Activated CD4-positive, alpha-beta T cell treated with anti-CD3 and anti-CD28 coated beads, Interleukin-2, amount 50 U/mL, for 24 hours (primary cell): ENCODE results near the gene KIR3DL1.
"Not testable (repeated sequence)": the region's sequence is repeated elsewhere in the genome, so short reads cannot be mapped to it uniquely, and the experiment has no call there.

ENCODE experiments used
- DNase-seq, 2 donors: peaks; one replicate each; pipeline ENCODE4 v3.0.0-alpha.2; 2020; ENCODE audit warnings: low read depth in 1 of 2, low spot score in 1 of 2

Gene KIR3DL1

GRCh38 chr19:54816251-54816650 is at the start of gene KIR3DL1:
Gene KIR3DL1, plus strand, starts transcription at chr19:54816468.
- not testable (repeated sequence) for DNase-seq

GRCh38 chr19:54769646-54770045 is 46.6 kb upstream of the KIR3DL1 start, which contains the start of gene KIR2DL1:
Gene KIR2DL1, plus strand, starts transcription at chr19:54769793. Its CDS starts 58 bp downstream, at chr19:54769851.
- DNase-seq, result not testable (repeated sequence)

GRCh38 chr19:54770511-54770910 is 45.8 kb upstream of the KIR3DL1 start:
- DNase-seq, result not testable (repeated sequence)

GRCh38 chr19:54771018-54771960 is 45.0 kb upstream of the KIR3DL1 start:
- not testable (repeated sequence) for DNase-seq

- not testable (repeated sequence) for DNase-seq
These were observed 43.6 kb upstream of the KIR3DL1 start for GRCh38 chr19:54772666-54773065.

- not testable (repeated sequence) for DNase-seq
These were observed 41.0 kb upstream of the KIR3DL1 start for GRCh38 chr19:54775095-54775815.

GRCh38 chr19:54775830-54776229 is 40.4 kb upstream of the KIR3DL1 start:
- not testable (repeated sequence) for DNase-seq

GRCh38 chr19:54777851-54778250 is 38.4 kb upstream of the KIR3DL1 start:
- DNase-seq, result not testable (repeated sequence)

- not testable (repeated sequence) for DNase-seq
These were observed 37.4 kb upstream of the KIR3DL1 start for GRCh38 chr19:54778896-54779295.

GRCh38 chr19:54782916-54783315 is 33.4 kb upstream of the KIR3DL1 start:
- DNase-seq, result not testable (repeated sequence)

- not testable (repeated sequence) for DNase-seq
These were observed 30.1 kb upstream of the KIR3DL1 start for GRCh38 chr19:54786091-54786723.

- not testable (repeated sequence) for DNase-seq
These were observed 28.1 kb upstream of the KIR3DL1 start for GRCh38 chr19:54788154-54788553.

- no peak for DNase-seq
These were observed 25.6 kb upstream of the KIR3DL1 start for GRCh38 chr19:54790711-54791110.

GRCh38 chr19:54791476-54791875 is 24.8 kb upstream of the KIR3DL1 start:
- DNase-seq, result no peak

- DNase-seq, result no peak
These were observed 23.5 kb upstream of the KIR3DL1 start for GRCh38 chr19:54792814-54793213.

GRCh38 chr19:54795758-54796157 is 20.5 kb upstream of the KIR3DL1 start:
- DNase-seq, result no peak

- DNase-seq, result no peak
These were observed 12.9 kb upstream of the KIR3DL1 start, which contains the start of gene KIR2DL4 for GRCh38 chr19:54803410-54803809. Gene KIR2DL4, plus strand, starts transcription at chr19:54803610. Its CDS starts 42 bp downstream, at chr19:54803652.

- DNase-seq, result no peak
These were observed 12.2 kb upstream of the KIR3DL1 start for GRCh38 chr19:54804101-54804500.

GRCh38 chr19:54804571-54804970 is 11.7 kb upstream of the KIR3DL1 start:
- no peak for DNase-seq

- no peak for DNase-seq
These were observed 10.4 kb upstream of the KIR3DL1 start for GRCh38 chr19:54805665-54806515.
